Measurements from ENCODE around the gene GPC6. TPM values are rescaled to one million over a fixed set of nuclear protein-coding genes. Genes with fewer than 3 reads are reported as not detected.

Gene GPC6
- polyA plus RNA-seq, 2 of the 4 experiments (the other 2 are of a cell fraction): 8.0 to 14.4 TPM

GRCh38 chr13:93284064-93284463 lies 57.5 kb downstream of the GPC6 start:
- ChIA-PET POLR2A (no interaction called here), CTCF (no interaction called here)
- H3K4me1 ChIP-seq: 0 out of 3 replicates have a peak, but pooled peaks cover 4% of the 10 kb centered on the region
- 31% methylated on average over 1 of the region's 1 CpG for WGBS (ENCODE audit: missing lambda C conversion rate)
- DNase-seq (ENCODE audit: low read depth in 1 of 2, low spot score in 1 of 2): no peak
- TF ChIP-seq, protein P1, sequence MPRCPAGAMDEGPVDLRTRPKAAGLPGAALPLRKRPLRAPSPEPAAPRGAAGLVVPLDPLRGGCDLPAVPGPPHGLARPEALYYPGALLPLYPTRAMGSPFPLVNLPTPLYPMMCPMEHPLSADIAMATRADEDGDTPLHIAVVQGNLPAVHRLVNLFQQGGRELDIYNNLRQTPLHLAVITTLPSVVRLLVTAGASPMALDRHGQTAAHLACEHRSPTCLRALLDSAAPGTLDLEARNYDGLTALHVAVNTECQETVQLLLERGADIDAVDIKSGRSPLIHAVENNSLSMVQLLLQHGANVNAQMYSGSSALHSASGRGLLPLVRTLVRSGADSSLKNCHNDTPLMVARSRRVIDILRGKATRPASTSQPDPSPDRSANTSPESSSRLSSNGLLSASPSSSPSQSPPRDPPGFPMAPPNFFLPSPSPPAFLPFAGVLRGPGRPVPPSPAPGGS (IDR thresholded peaks at IDR 0.05): no peak
- TF ChIP-seq PHF8 (IDR thresholded peaks at IDR 0.05; ENCODE audit: borderline replicate concordance, low read depth): no peak
- TF ChIP-seq ZNF302 (CRISPR knock-in tag; IDR thresholded peaks at IDR 0.05): no peak
- no peak for TF ChIP-seq RARB (CRISPR knock-in tag; IDR thresholded peaks at IDR 0.05)
- TF ChIP-seq MAX (IDR thresholded peaks at IDR 0.05): no peak
- TF ChIP-seq HOXB13 (CRISPR knock-in tag; IDR thresholded peaks at IDR 0.05; ENCODE audit: low read depth): no peak
- no peak for TF ChIP-seq TFCP2L1 (CRISPR knock-in tag; IDR thresholded peaks at IDR 0.05)
- TF ChIP-seq JUNB (IDR thresholded peaks at IDR 0.05): no peak
- TF ChIP-seq KDM5A (IDR thresholded peaks at IDR 0.05): no peak
- TF ChIP-seq MAFK (IDR thresholded peaks at IDR 0.05; ENCODE audit: partially characterized antibody): no peak
- no peak for TF ChIP-seq ATOH8 (CRISPR knock-in tag; IDR thresholded peaks at IDR 0.05; ENCODE audit: low read depth)
- TF ChIP-seq, protein P2, sequence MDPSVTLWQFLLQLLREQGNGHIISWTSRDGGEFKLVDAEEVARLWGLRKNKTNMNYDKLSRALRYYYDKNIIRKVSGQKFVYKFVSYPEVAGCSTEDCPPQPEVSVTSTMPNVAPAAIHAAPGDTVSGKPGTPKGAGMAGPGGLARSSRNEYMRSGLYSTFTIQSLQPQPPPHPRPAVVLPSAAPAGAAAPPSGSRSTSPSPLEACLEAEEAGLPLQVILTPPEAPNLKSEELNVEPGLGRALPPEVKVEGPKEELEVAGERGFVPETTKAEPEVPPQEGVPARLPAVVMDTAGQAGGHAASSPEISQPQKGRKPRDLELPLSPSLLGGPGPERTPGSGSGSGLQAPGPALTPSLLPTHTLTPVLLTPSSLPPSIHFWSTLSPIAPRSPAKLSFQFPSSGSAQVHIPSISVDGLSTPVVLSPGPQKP (IDR thresholded peaks at IDR 0.05; ENCODE audit: low read depth, low read length): no peak
- no peak for TF ChIP-seq EHMT2 (IDR thresholded peaks at IDR 0.05; ENCODE audit: low read depth)
- no peak for TF ChIP-seq SREBF2 (IDR thresholded peaks at IDR 0.05)
- no peak for TF ChIP-seq PBX3 (IDR thresholded peaks at IDR 0.05)
- TF ChIP-seq, protein P3, sequence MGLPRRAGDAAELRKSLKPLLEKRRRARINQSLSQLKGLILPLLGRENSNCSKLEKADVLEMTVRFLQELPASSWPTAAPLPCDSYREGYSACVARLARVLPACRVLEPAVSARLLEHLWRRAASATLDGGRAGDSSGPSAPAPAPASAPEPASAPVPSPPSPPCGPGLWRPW (IDR thresholded peaks at IDR 0.05): no peak
- TF ChIP-seq TP53 (CRISPR knock-in tag; IDR thresholded peaks at IDR 0.05): no peak
- TF ChIP-seq RNF2 (IDR thresholded peaks at IDR 0.05; ENCODE audit: borderline replicate concordance, low read depth): no peak
- TF ChIP-seq HOXA7 (CRISPR knock-in tag; IDR thresholded peaks at IDR 0.05): no peak
- no peak overlapping the region for H3K27ac ChIP-seq
- ATAC-seq: no peak
- H3K9me3 ChIP-seq: no peaks in the 10 kb centered on the region
- H3K4me2 ChIP-seq: no peak overlapping the region
- FAIRE-seq: no peak
- H3K4me3 ChIP-seq: no peak overlapping the region

GRCh38 chr13:93286047-93286446 lies 59.4 kb downstream of the GPC6 start:
- ChIA-PET POLR2A (no interaction called here), CTCF (interaction anchor here (1.2 kb wide), 1 partner anchor 11 kb away, joined by 4 read pairs; no protein-coding TSS in a partner anchor)
- Histone ChIP-seq H3K9me3 (no peaks in the 10 kb centered on the region), H3K4me1 (peaks cover 13% of the 10 kb centered on the region; the same call in 1 of the 3 replicates), H3K4me3 (no peak overlapping the region), H3K4me2 (no peak overlapping the region), H3K27ac (no peak overlapping the region)
- ATAC-seq (no peak), FAIRE-seq (no peak), DNase-seq (ENCODE audit: low read depth in 1 of 2, low spot score in 1 of 2) (no peak)
- TF ChIP-seq, protein P4, sequence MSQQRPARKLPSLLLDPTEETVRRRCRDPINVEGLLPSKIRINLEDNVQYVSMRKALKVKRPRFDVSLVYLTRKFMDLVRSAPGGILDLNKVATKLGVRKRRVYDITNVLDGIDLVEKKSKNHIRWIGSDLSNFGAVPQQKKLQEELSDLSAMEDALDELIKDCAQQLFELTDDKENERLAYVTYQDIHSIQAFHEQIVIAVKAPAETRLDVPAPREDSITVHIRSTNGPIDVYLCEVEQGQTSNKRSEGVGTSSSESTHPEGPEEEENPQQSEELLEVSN (IDR thresholded peaks at IDR 0.05; ENCODE audit: borderline replicate concordance, low read depth): no peak
- TF ChIP-seq POLR2A (IDR thresholded peaks at IDR 0.05; ENCODE audit: low read length) (no peak), CHD2 (IDR thresholded peaks at IDR 0.05; ENCODE audit: low read length, partially characterized antibody) (no peak), HOXB13 (CRISPR knock-in tag; IDR thresholded peaks at IDR 0.05; ENCODE audit: low read depth) (no peak), REST (IDR thresholded peaks at IDR 0.05) (no peak)
- WGBS (ENCODE audit: missing lambda C conversion rate): 28% methylated on average over 4 of the region's 4 CpGs

Data from A549 (cell line).